ENCODE measurements around the gene PCDHA8. TPM values are rescaled to one million over a fixed set of nuclear protein-coding genes. Genes with fewer than 3 reads are reported as not detected.
"Not testable (repeated sequence)": the region's sequence is repeated elsewhere in the genome, so short reads cannot be mapped to it uniquely, and the experiment has no call there.

The PCDHA8 gene
- total and polyA plus RNA-seq, 10 of the 15 experiments (the other 5 are each of a cell fraction or from before 2014, with no cell fraction given): not detected

- intact Hi-C loops (cut with micrococcal nuclease; ENCODE audit: unreplicated experiment) (no loop called here), in situ Hi-C loops (cut with MboI) (loop anchor here (25.0 kb wide), 1 partner anchor 761 kb away; no protein-coding TSS in a partner anchor)
- 26% methylated on average over 16 of the region's 16 CpGs for WGBS (ENCODE audit: insufficient coverage, insufficient replicate concordance, low lambda C conversion rate, missing lambda C conversion rate)
- RAD21 ChIA-PET (ENCODE audit: unreplicated experiment): no interaction called here
- Histone ChIP-seq H3K79me2 (ENCODE audit: control insufficient read depth, insufficient read depth, low read length) (no peaks in the 10 kb centered on the region), H3K27ac (ENCODE audit: control insufficient read depth, insufficient read depth) (no peak overlapping the region), H3K27me3 (replicated peaks in 1 of 2; ENCODE audit: control insufficient read depth in 2 of 2, insufficient read depth in 2 of 2, low read length in 1 of 2) (no peaks in the 10 kb centered on the region), H3K4me1 (ENCODE audit: control insufficient read depth, insufficient read depth, low read length) (no peaks in the 10 kb centered on the region), H4K20me1 (ENCODE audit: control insufficient read depth, insufficient read depth) (no peaks in the 10 kb centered on the region), H3K4me2 (ENCODE audit: control insufficient read depth, insufficient read depth) (no peak overlapping the region), H3K36me3 (ENCODE audit: control insufficient read depth in 2 of 2, insufficient read depth in 2 of 2, low read length in 1 of 2) (no peaks in the 10 kb centered on the region), H3K9me3 (replicated peaks; ENCODE audit: control insufficient read depth, insufficient read depth, low read length) (peaks cover 1% of the 10 kb centered on the region; the same call in 2 of the 3 replicates), H3K9ac (ENCODE audit: control insufficient read depth, insufficient read depth, low read length) (no peak overlapping the region), H2AFZ (ENCODE audit: control insufficient read depth, low read depth, low read length) (no peak overlapping the region), H3K4me3 (no peak overlapping the region)
- DNase-seq (ENCODE audit: low read depth, low spot score) (no peak), ATAC-seq (no peak), FAIRE-seq (no peak)
- SMC1A ChIA-PET (ENCODE audit: uncharacterized antibody, unreplicated experiment): no interaction called here
- POLR2A ChIA-PET: no interaction called here
- BruUV-seq (replicated peaks): no TSS peak
- CTCF ChIA-PET: no interaction called here
- TF ChIP-seq CBX5 (IDR thresholded peaks at IDR 0.05; ENCODE audit: low read depth): no peak
- TF ChIP-seq TCF3 (IDR thresholded peaks at IDR 0.05; ENCODE audit: borderline replicate concordance, insufficient read depth, low read depth, low read length): no peak
- no peak for TF ChIP-seq BHLHE40 (IDR thresholded peaks at IDR 0.05; ENCODE audit: borderline replicate concordance in 1 of 2, low read depth in 2 of 2, low read length in 1 of 2)
- no peak for TF ChIP-seq MTA3 (IDR thresholded peaks at IDR 0.05; ENCODE audit: borderline replicate concordance, low read length)
- TF ChIP-seq EZH2 (IDR thresholded peaks at IDR 0.05; ENCODE audit: borderline replicate concordance, control insufficient read depth, low read depth, low read length): no peak
- no peak for TF ChIP-seq NBN (IDR thresholded peaks at IDR 0.05)
- no peak for TF ChIP-seq TAF1 (IDR thresholded peaks at IDR 0.05; ENCODE audit: borderline replicate concordance, low read depth, low read length)
- no peak for TF ChIP-seq BRCA1 (IDR thresholded peaks at IDR 0.05; ENCODE audit: low read depth, low read length)
- TF ChIP-seq BCL11A (IDR thresholded peaks at IDR 0.05; ENCODE audit: low read depth, low read length): no peak
- TF ChIP-seq CEBPB (IDR thresholded peaks at IDR 0.05; ENCODE audit: borderline replicate concordance in 1 of 2, low read depth in 2 of 2, low read length in 2 of 2): no peak
- no peak for TF ChIP-seq RFX5 (IDR thresholded peaks at IDR 0.05; ENCODE audit: low read depth, low read length)
Observed at GRCh38 chr5:140801494-140801841, 39.5 kb upstream of the PCDHA8 start.

GRCh38 chr5:140802381-140802780, 38.6 kb upstream of the PCDHA8 start:
- 86% methylated on average over 43 of the region's 45 CpGs for WGBS (ENCODE audit: insufficient coverage, insufficient replicate concordance, low lambda C conversion rate, missing lambda C conversion rate)
- intact Hi-C loops (cut with micrococcal nuclease; ENCODE audit: unreplicated experiment): not testable (repeated sequence)

More at GRCh38 chr5:140802381-140802780, 38.6 kb upstream of the PCDHA8 start:
- H3K79me2 ChIP-seq (ENCODE audit: control insufficient read depth, insufficient read depth, low read length); H3K27ac ChIP-seq (ENCODE audit: control insufficient read depth, insufficient read depth); FAIRE-seq; RAD21 ChIA-PET (ENCODE audit: unreplicated experiment); H3K9ac ChIP-seq (ENCODE audit: control insufficient read depth, insufficient read depth, low read length); POLR2A ChIA-PET; SMC1A ChIA-PET (ENCODE audit: uncharacterized antibody, unreplicated experiment); H3K4me2 ChIP-seq (ENCODE audit: control insufficient read depth, insufficient read depth); H3K4me3 ChIP-seq; BruUV-seq (replicated peaks); H2AFZ ChIP-seq (ENCODE audit: control insufficient read depth, low read depth, low read length); H4K20me1 ChIP-seq (ENCODE audit: control insufficient read depth, insufficient read depth); H3K4me1 ChIP-seq (ENCODE audit: control insufficient read depth, insufficient read depth, low read length); H3K9me3 ChIP-seq (replicated peaks; ENCODE audit: control insufficient read depth, insufficient read depth, low read length); DNase-seq (ENCODE audit: low read depth, low spot score); H3K36me3 ChIP-seq (ENCODE audit: control insufficient read depth in 2 of 2, insufficient read depth in 2 of 2, low read length in 1 of 2); H3K27me3 ChIP-seq (replicated peaks in 1 of 2; ENCODE audit: control insufficient read depth in 2 of 2, insufficient read depth in 2 of 2, low read length in 1 of 2); CTCF ChIA-PET; ATAC-seq: not testable (repeated sequence)
- in situ Hi-C loops (cut with MboI): loop anchor here (25.0 kb wide), 1 partner anchor 760 kb away; no protein-coding TSS in a partner anchor
